Neuronal stem cell (in vitro differentiated cells): ENCODE results near the gene MUL1.

ENCODE experiments used
- DNase-seq: peaks from one replicate; pipeline ENCODE4 v3.0.0-alpha.2; 2013; ENCODE audit warnings: low spot score
- H2AFZ ChIP-seq: one replicate; pipeline ENCODE4 v1.6.1; 2013; ENCODE audit warnings: mild to moderate bottlenecking, low read length, inconsistent platforms
- H2AK5ac ChIP-seq: 2 replicates; pipeline ENCODE4 v1.6.1; 2013; ENCODE audit warnings: low read depth, mild to moderate bottlenecking, inconsistent platforms, low read length, moderate library complexity, mixed read lengths
- H2BK120ac ChIP-seq: 2 replicates; pipeline ENCODE4 v1.6.1; 2013; ENCODE audit warnings: low read depth, mild to moderate bottlenecking, inconsistent platforms, low read length, moderate library complexity, mixed read lengths
- H2BK12ac ChIP-seq: one replicate; pipeline ENCODE4 v1.6.1; 2013; ENCODE audit warnings: low read length, inconsistent platforms
- H2BK15ac ChIP-seq: 2 replicates; pipeline ENCODE4 v1.6.1; 2013; ENCODE audit warnings: mild to moderate bottlenecking, low read length, inconsistent platforms, mixed read lengths
- H2BK5ac ChIP-seq: one replicate; pipeline ENCODE4 v1.6.1; 2013; ENCODE audit warnings: inconsistent platforms, mild to moderate bottlenecking, low read length, moderate library complexity
- H3K14ac ChIP-seq: one replicate; pipeline ENCODE4 v1.6.1; 2013; ENCODE audit warnings: low read length, inconsistent platforms
- H3K18ac ChIP-seq: 2 replicates; pipeline ENCODE4 v1.6.1; 2013; ENCODE audit warnings: low read length, inconsistent platforms
- H3K23ac ChIP-seq: 2 replicates; pipeline ENCODE4 v1.6.1; 2013; ENCODE audit warnings: low read depth, mild to moderate bottlenecking, mixed read lengths, low read length, inconsistent platforms; ENCODE audit not compliant: poor library complexity
- H3K27ac ChIP-seq: replicated peaks from 3 replicates; pipeline ENCODE4 v1.5.1; 2013; ENCODE audit warnings: low read length, inconsistent platforms
- H3K27me3 ChIP-seq, 3 experiments: 2 replicates each; pipeline ENCODE4 v1.6.1; 2013; ENCODE audit warnings: low read length in 3 of 3, mild to moderate bottlenecking in 2 of 3, inconsistent platforms in 1 of 3, low read depth in 1 of 3, mixed read lengths in 1 of 3, moderate library complexity in 1 of 3; ENCODE audit not compliant: control insufficient read depth in 3 of 3, insufficient read depth in 3 of 3
- H3K36me3 ChIP-seq, 2 donors: replicated peaks in 1 of 2; 2 replicates each; pipeline ENCODE4 v1.6.1; 2013; ENCODE audit warnings: low read length in 2 of 2; ENCODE audit not compliant: control insufficient read depth in 2 of 2, insufficient read depth in 2 of 2
- H3K4ac ChIP-seq: 2 replicates; pipeline ENCODE4 v1.6.1; 2013; ENCODE audit warnings: inconsistent platforms, mild to moderate bottlenecking, low read length, moderate library complexity
- H3K4me1 ChIP-seq, 2 donors: 1 replicate in 1 of 2; 2 replicates in 1 of 2; pipeline ENCODE4 v1.6.1; 2013; ENCODE audit warnings: low read length in 2 of 2, low read depth in 1 of 2; ENCODE audit not compliant: control insufficient read depth in 2 of 2, insufficient read depth in 1 of 2
- H3K4me2 ChIP-seq: one replicate; pipeline ENCODE4 v1.6.1; 2013; ENCODE audit warnings: mild to moderate bottlenecking, low read length, inconsistent platforms; ENCODE audit not compliant: insufficient read depth, poor library complexity, severe bottlenecking
- H3K4me3 ChIP-seq, 2 donors: 2 replicates each; pipeline ENCODE4 v1.5.1; 2013; ENCODE audit warnings: low read length in 2 of 2, mild to moderate bottlenecking in 2 of 2, inconsistent platforms in 1 of 2, moderate library complexity in 1 of 2
- H3K79me1 ChIP-seq: one replicate; pipeline ENCODE4 v1.6.1; 2013; ENCODE audit warnings: low read depth, mild to moderate bottlenecking, inconsistent platforms, low read length, moderate library complexity
- H3K9ac ChIP-seq: one replicate; pipeline ENCODE4 v1.6.1; 2013; ENCODE audit warnings: mild to moderate bottlenecking, low read depth, low read length, inconsistent platforms; ENCODE audit not compliant: poor library complexity
- H3K9me3 ChIP-seq, 2 donors: replicated peaks in 1 of 2; 2 replicates each; pipeline versions ENCODE3 to v1.6.1; 2013; ENCODE audit warnings: low read length in 2 of 2, mild to moderate bottlenecking in 2 of 2, inconsistent platforms in 1 of 2, low read depth in 1 of 2, mixed read lengths in 1 of 2, moderate library complexity in 1 of 2; ENCODE audit not compliant: control insufficient read depth in 2 of 2, insufficient read depth in 1 of 2
- H4K8ac ChIP-seq: one replicate; pipeline ENCODE4 v1.6.1; 2013; ENCODE audit warnings: low read depth, mild to moderate bottlenecking, inconsistent platforms, low read length, moderate library complexity
- H4K91ac ChIP-seq: one replicate; pipeline ENCODE4 v1.6.1; 2013; ENCODE audit warnings: low read length, low read depth, mild to moderate bottlenecking, inconsistent platforms; ENCODE audit not compliant: poor library complexity
- WGBS, 2 donors: extraction: QIAGEN DNeasy Blood & Tissue Kit; methylation state at CpG; one replicate each; pipeline ENCODE4 v1.1.7; 2013; ENCODE audit warnings: missing lambda C conversion rate in 2 of 2, mixed read lengths in 1 of 2; ENCODE audit not compliant: insufficient read length in 2 of 2, insufficient replicate concordance in 1 of 2; ENCODE audit errors: extremely low coverage in 2 of 2; 5-methylcytosine and 5-hydroxymethylcytosine counted together

MUL1 gene

GRCh38 chr1:20466273-20466672 is 41.7 kb downstream of the MUL1 start:
- peaks cover 0 to 5% of the 10 kb centered on the region in 2 donors for H3K9me3 ChIP-seq
- H4K8ac ChIP-seq, result no peak overlapping the region
- no peak overlapping the region for H2BK15ac ChIP-seq
- no peak overlapping the region for H3K9ac ChIP-seq
- H3K27ac ChIP-seq, result no peak overlapping the region
- H3K4me2 ChIP-seq, result no peak overlapping the region
- no CpG with 5 or more reads among the region's 9 CpGs for WGBS, 2 donors
- no peaks in the 10 kb centered on the region for H3K36me3 ChIP-seq
- H3K4me1 ChIP-seq, result peaks cover 0 to 4% of the 10 kb centered on the region in 2 donors
- no peak overlapping the region for H2BK120ac ChIP-seq
- no peak overlapping the region for H2BK5ac ChIP-seq
- H3K23ac ChIP-seq, result peak overlapping the region; percentile 83
- no peak for DNase-seq
- H3K4ac ChIP-seq, result no peak overlapping the region
- H2AFZ ChIP-seq, result no peak overlapping the region
- no peak overlapping the region for H2BK12ac ChIP-seq
- H3K4me3 ChIP-seq, result no peak overlapping the region
- no peak overlapping the region for H4K91ac ChIP-seq
- H3K27me3 ChIP-seq, result peaks cover 0 to 33% (median 0%) of the 10 kb centered on the region in 3 experiments
- H2AK5ac ChIP-seq, result peak overlapping the region; percentile 80
- no peaks in the 10 kb centered on the region for H3K79me1 ChIP-seq
- H3K18ac ChIP-seq, result peak overlapping the region; percentile 68
- H3K14ac ChIP-seq, result no peak overlapping the region

- no peaks in the 10 kb centered on the region for H3K36me3 ChIP-seq
- no peak overlapping the region for H3K4me3 ChIP-seq
- H3K9me3 ChIP-seq, result peaks cover 0 to 5% of the 10 kb centered on the region in 2 donors
- no peak overlapping the region for H3K27ac ChIP-seq
- H3K4me2 ChIP-seq, result no peak overlapping the region
- H3K14ac ChIP-seq, result no peak overlapping the region
- no peak overlapping the region for H2BK15ac ChIP-seq
- H3K4me1 ChIP-seq, result peaks cover 0 to 4% of the 10 kb centered on the region in 2 donors
- no peak overlapping the region for H2BK5ac ChIP-seq
- WGBS, 2 donors, result no CpG with 5 or more reads among the region's 5 CpGs
- H2AFZ ChIP-seq, result no peak overlapping the region
- H3K79me1 ChIP-seq, result no peaks in the 10 kb centered on the region
- no peak overlapping the region for H3K9ac ChIP-seq
- no peak overlapping the region for H2BK120ac ChIP-seq
- DNase-seq, result no peak
- no peak overlapping the region for H3K4ac ChIP-seq
- peaks cover 0 to 33% (median 0%) of the 10 kb centered on the region in 3 experiments for H3K27me3 ChIP-seq
- no peak overlapping the region for H4K91ac ChIP-seq
- no peak overlapping the region for H3K23ac ChIP-seq
- no peak overlapping the region for H4K8ac ChIP-seq
- H2AK5ac ChIP-seq, result no peak overlapping the region
- no peak overlapping the region for H3K18ac ChIP-seq
- H2BK12ac ChIP-seq, result no peak overlapping the region
Measured at GRCh38 chr1:20465187-20465586, 42.8 kb downstream of the MUL1 start.

GRCh38 chr1:20463502-20463901 is 44.4 kb downstream of the MUL1 start:
- Histone ChIP-seq H3K4ac (no peak overlapping the region), H4K91ac (no peak overlapping the region), H3K79me1 (no peaks in the 10 kb centered on the region), H2BK15ac (no peak overlapping the region), H4K8ac (no peak overlapping the region), H3K27me3 (peaks cover 0 to 46% (median 0%) of the 10 kb centered on the region in 3 experiments), H3K18ac (no peak overlapping the region), H3K14ac (no peak overlapping the region), H3K36me3 (no peaks in the 10 kb centered on the region), H3K4me3 (no peak overlapping the region), H2BK5ac (no peak overlapping the region), H3K27ac (no peak overlapping the region), H3K4me1 (peaks cover 0 to 4% of the 10 kb centered on the region in 2 donors), H3K9ac (no peak overlapping the region), H2AK5ac (no peak overlapping the region), H3K23ac (no peak overlapping the region), H2AFZ (no peak overlapping the region), H2BK12ac (no peak overlapping the region), H3K9me3 (peaks cover 0 to 5% of the 10 kb centered on the region in 2 donors), H3K4me2 (no peak overlapping the region), H2BK120ac (no peak overlapping the region)
- no peak for DNase-seq
- no CpG with 5 or more reads among the region's 1 CpG for WGBS, 2 donors

GRCh38 chr1:20462397-20462796 is 45.6 kb downstream of the MUL1 start:
- no peak overlapping the region for H2BK15ac ChIP-seq
- no peak overlapping the region for H3K23ac ChIP-seq
- no peak overlapping the region for H2BK120ac ChIP-seq
- H3K4me1 ChIP-seq, result peaks cover 0 to 4% of the 10 kb centered on the region in 2 donors
- no peak overlapping the region for H2AFZ ChIP-seq
- H3K79me1 ChIP-seq, result no peaks in the 10 kb centered on the region
- H3K14ac ChIP-seq, result no peak overlapping the region
- no peaks in the 10 kb centered on the region for H3K36me3 ChIP-seq
- H4K91ac ChIP-seq, result no peak overlapping the region
- no peak overlapping the region for H3K9ac ChIP-seq
- H3K27ac ChIP-seq, result no peak overlapping the region
- no peak overlapping the region for H2BK12ac ChIP-seq
- peaks cover 0 to 5% of the 10 kb centered on the region in 2 donors for H3K9me3 ChIP-seq
- no peak overlapping the region for H2AK5ac ChIP-seq
- DNase-seq, result no peak
- H3K18ac ChIP-seq, result no peak overlapping the region
- H3K4me2 ChIP-seq, result no peak overlapping the region
- H3K27me3 ChIP-seq, result peaks cover 0 to 36% (median 0%) of the 10 kb centered on the region in 3 experiments
- no peak overlapping the region for H4K8ac ChIP-seq
- no peak overlapping the region for H2BK5ac ChIP-seq
- no peak overlapping the region for H3K4me3 ChIP-seq
- WGBS, 2 donors, result no CpG with 5 or more reads among the region's 3 CpGs
- no peak overlapping the region for H3K4ac ChIP-seq
